Measurements from ENCODE around the gene IL2.

Gene IL2

DNA sequence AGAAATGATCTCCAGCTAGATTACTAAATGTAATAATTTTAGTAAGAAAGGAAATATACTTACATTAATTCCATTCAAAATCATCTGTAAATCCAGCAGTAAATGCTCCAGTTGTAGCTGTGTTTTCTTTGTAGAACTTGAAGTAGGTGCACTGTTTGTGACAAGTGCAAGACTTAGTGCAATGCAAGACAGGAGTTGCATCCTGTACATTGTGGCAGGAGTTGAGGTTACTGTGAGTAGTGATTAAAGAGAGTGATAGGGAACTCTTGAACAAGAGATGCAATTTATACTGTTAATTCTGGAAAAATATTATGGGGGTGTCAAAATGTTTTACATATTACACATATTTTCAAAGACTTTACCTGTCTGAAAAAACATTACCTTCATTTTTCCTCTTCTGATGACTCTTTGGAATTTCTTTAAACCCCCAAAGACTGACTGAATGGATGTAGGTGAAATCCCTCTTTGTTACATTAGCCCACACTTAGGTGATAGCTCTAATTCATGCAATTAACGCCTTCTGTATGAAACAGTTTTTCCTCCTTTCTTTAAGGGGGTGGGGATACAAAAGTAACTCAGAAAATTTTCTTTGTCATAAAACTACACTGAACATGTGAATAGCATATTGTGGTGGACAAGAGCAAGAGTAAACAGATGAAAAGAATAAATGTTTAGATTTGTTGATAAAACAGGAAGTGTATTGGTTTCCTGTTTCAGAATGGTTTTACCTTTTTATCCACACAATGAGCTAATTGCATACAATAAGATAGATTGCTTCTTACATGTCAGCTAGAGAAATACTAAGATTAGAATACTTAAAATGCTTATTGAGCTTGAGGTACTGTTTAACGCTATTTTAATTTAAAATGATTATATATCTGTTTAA lies at the start of gene IL2:
Gene IL2, minus strand, starts transcription at position 495 of the 886 bp plus-strand sequence. Its CDS starts 285 bp downstream, at position 210.
- DNase-seq = no peak

DNA sequence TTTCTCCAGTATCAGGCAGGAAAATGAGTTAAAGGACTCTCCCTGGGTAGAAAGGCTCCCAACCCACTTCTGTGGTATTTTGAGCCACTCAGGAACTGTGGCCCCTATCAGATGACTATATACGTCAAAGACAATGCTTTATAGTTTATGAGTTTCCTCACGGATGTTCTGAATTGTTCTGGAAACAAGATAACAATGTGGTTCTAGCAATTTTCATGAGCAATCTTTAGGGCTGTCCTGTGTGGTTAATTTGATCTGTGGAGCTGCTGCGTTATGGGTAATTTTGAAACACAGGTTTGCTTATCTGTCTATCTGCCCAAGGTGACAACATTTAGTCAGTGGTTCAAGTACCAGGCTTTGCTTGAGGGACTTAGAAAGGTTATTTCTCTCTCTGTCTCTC lies 46.7 kb upstream of the IL2 start:
- DNase-seq = no peak

DNA sequence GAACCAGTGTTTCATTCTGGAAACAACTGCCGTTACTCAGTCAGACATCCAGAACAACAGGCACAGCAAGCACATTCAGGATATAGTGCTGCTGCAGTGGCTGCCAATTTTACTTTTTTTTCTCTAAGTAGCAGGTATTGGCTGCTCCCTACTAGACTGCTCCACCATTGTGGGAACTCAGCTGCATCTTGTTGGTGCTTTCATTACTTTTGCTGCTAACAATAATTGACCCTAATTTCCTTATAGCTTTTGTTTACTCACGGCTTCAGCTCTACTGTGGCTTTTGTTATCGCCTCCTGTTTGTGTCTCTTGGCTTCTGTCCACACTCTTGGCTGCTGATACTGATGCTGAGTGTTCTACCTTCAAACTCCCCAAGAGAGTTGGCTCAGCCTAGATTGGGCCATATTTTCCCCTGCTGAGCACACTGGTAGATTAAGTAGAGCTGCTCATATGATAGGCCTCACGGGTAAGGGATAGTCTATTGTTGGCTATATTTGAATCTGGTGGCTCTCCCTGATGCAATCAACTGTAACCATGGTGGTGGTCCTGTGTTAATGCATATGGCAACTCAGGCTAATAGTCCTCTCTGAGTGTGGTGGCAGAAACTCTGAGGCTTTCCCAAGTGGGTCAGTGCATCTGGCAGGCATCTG lies 44.5 kb upstream of the IL2 start:
- no peak for DNase-seq

DNA sequence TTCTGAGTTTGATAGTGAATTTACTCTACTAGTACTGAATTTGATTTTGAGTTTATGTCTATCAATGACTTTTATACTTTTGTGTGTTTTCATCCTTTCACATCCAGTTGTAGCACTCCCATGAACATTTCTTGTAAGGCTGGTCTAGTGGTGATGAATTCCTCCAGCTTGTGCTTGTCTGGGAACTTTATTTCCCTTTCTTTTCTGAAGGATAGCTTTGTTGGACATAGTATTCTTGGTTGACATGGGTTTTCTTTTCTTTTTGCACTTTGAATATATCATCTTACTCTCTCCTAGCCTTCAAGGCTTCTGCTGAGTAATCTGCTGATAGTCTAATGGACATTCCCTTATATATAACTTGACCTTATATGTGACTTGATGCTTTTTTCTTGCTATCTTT lies 32.5 kb upstream of the IL2 start:
- no peak for DNase-seq

DNA sequence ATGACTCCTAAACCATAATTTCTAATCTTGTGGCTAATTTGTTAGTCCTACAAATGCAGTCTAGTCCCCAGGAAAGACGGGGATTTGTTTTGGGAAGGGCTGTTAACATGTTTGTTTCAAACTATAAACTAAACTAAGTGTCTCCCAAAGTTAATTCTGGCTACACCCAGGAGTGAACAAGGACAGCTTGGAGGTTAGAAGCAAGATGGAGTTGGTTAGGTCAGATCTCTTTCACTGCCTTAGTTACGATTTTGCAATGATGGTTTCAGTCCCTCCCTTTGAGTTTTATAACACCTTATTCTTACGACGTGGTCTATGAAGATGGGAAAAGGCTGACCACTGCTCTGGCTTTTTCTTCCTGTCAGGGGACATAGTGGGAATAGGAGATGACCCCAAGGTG lies 27.0 kb upstream of the IL2 start:
- DNase-seq = no peak

DNA sequence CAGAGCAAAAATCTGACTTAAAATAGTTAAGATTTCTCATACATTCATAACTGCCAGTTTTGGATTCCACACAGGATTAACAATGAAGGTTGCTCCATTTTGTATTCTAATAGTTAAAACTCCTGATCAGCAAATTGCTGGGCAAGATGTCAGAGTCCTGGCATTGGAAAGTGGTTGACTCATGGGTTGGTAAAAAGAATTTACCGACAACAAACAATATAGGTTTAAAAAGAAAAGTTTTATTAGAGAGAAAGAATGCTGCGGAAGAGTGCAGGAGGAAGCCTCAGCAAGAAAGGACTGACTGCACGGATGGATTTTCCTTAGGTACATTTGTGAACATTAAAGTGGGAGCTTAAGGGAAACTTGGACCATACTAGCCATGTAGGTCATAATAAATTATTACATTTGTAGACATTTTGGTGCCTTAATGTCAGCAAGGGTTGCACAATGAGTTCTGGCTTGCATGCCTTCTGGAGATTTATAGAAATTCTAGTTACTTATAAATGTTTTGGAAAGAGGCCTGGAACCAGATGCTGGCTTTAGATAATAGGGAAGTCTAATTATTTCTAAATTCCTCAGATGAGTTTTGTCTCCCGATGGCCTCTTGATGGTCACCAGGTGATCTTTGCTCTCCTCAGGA lies 25.4 kb upstream of the IL2 start:
- DNase-seq = no peak

DNA sequence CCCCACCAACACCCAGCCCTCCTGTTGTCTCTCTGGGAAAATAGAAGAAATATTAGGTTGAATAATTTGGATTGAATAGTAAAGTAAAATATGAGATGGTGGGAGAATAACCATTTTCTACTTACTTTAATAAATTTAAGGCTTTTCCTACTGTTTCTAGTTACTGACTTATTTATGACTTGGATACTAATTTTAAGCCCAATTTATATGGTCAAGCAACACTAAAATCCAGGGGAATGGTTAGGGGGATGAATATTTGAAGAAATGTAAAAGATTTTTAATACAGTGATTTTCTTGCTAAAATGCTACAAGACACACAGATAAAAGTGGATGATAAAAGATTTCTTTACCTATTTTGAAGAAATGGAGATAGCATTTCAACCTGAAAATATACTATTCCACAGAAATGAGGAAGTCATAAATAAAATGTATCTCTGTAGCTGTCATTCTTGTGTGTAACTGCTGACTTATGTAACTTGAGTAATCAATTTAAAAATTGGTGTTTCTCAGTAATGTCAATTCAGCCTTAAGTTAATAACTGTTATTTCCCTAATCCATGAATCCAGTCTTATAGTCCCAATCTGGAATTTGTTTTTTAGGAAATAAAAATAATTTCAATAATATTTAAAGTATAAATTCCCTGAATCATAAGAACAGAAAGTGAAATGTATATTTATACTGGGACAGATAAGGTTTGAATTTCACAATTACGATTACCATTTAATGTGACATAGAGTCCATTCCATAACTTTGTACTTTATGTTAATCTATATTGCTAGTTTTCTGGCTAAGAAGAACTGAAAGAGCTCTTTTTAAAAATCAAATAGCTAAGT lies 24.3 kb upstream of the IL2 start:
- no peak for DNase-seq

DNA sequence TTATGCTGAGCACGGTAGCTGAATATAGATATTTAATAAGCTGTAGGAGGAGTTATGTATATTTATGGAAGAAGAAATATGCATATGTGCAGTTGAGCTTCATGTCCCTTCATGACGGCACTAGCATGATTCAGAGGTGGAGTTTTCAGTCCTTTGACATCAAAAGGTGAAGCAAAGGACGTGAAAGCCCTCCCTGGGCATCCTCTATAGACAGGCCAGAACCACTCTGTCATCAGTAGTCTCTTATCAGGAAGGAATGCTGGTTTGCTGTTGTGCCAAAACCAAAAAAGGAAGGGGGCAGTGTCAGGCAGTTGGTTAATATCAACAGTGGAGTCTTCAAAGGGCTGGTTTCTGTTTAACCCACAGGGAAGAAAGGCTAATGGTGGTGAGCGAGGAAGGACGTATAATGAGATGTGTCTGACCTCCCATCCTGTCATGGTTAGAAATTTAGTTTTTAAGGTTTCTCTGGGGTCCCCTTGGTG lies 23.5 kb upstream of the IL2 start:
- no peak for DNase-seq

DNA sequence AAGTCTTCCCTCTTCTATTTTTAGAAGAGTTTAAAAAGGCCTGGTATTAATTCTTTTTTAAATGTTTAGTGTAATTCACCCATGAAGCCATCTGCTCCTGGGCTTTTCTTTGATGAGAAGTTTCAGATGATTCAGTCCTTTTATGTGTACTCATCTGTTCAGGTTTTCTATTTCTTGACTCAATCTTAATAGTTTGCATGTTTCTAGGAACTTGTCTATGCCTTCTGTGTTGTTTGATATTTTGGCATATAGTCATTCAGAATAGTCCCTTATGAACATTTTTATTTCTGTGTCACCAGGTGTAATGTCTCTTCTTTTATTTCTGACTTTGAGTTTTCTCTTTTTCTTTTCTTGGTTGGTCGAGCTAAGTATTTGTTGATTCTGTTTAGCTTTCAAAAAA lies 20.2 kb upstream of the IL2 start:
- DNase-seq = no peak

DNA sequence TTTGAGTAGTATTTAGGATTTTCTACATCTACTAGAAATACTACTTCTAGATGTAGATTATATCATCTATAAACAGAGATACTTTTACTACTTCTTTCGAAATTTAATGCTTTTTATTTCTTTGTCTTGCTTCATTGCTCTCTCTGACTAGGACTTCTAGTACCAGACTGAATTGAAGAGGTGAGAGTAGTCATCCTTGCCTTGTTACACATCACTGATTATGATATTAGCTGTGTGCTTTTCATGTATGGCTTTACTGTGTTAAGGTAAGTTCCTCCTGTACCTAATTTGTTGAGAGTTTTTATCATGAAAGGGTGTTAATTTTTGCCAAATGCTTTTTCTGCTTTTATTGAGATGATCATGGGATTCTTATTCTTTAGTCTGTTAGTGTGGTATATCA lies 19.6 kb upstream of the IL2 start:
- DNase-seq = no peak

DNA sequence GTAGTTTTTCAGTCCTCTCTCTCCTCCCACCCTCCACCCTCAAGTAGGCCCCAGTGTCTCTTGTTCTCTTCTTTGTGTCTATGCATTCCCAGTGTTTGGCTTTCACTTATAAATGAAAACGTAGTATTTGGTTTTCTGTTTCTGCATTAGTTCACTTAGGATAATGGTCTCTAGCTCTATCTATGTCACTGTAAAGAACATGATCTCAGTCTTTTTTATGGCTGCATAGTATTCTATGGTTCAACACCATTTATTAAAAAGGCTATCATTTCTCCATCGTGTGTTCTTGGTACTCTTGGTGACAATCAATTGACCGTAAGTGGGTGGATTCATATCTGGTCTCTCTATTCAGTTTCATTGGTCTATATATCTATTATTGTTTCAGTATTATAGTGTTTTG lies 18.7 kb upstream of the IL2 start:
- DNase-seq = no peak

DNA sequence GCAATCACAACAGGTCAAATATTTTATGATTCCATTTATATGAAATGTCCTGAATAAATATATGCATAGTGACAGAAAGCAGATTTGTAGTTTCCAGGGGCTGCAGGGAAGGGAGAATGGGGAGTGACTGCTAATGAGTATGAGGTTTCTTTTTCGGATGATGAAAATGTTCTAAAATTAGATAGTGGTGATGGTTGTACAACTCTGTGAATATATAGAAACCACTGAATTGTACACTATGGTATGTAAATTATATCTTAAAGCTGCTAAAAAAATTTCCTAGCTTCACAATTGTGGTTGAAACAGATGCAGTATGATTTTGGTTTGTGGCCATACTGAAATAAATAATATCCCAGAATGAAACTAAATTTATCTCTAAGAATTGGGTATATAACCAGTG lies 12.9 kb upstream of the IL2 start:
- no peak for DNase-seq

DNA sequence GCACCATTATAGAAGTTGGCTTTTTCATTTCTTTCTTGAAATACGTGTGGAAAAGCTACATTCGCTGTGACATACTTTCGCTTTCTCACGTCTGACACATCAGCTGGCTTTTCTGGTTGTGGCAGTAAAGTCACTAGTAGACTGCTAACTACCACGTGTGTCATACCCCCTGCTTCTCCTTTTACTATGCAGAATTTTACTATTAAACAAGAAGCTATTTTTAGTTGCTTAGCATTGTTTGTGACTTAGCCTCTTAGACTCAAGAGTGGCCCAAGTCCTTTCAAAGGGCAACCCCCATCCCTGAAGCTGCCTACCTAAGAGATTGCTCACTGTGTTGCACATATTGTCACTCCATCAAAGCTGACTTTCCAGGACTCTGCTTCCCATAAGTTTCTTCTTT lies 2.1 kb upstream of the IL2 start:
- DNase-seq = no peak

DNA sequence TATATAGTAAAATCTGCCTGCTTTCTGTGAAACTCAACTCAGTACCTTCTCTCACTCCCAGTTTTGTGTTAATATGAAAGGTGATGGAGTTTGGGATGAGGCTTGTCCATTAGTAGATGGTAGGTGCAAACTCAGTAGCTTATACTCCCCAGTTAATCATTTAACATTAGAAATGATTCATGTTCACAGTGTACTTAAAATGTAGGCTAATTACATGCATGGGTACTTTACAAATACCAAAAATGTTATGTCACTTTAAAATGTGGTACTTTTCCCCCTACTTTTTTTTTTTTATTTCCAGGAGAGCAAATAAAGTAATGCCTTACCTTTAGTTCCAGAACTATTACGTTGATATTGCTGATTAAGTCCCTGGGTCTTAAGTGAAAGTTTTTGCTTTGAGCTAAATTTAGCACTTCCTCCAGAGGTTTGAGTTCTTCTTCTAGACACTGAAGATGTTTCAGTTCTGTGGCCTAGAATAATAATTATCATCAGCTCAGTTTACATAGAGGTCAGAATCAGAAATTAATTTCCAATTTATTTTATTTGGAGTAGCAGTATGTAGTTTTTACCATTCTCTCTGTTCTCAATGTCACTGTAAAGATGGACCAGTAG lies 3.0 kb downstream of the IL2 start:
- DNase-seq = no peak

DNA sequence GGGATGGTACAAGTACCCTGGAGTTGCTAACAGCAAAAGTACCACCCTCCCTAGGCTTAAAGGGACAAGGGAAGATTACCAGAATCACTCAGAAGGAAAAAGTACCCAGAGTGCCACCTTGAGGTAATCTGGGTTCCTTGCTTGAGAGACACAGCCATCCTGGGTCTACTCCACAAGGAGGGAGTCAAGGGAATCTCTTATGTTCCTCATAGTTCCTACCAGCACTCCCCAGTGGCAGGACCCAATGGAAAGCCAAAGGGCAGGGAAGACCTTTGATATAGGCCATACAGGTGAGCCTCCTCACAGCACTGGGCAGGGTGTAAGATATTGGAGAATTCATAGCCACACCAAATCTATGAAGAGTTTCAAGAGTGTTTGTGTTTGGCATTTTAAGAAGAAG lies 5.7 kb downstream of the IL2 start:
- DNase-seq = no peak

DNA sequence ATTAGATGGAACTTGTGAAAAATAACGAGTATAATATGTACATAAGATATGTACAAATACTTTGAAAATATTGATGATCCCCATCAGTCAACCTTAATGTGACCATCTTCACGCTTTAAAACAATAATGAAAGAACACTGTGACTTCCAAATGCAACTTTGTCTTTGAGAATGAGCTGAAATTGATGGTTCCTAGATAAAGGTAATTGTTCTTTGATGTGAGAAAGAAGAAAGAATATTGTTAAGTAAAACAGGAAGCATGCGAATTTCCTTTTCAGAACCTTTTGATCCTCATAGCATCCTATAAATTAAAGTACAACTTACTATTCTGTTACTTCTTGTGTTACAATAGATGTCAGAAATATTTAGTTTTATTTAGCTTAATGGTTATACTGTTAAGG lies 22.2 kb downstream of the IL2 start:
- no peak for DNase-seq

DNA sequence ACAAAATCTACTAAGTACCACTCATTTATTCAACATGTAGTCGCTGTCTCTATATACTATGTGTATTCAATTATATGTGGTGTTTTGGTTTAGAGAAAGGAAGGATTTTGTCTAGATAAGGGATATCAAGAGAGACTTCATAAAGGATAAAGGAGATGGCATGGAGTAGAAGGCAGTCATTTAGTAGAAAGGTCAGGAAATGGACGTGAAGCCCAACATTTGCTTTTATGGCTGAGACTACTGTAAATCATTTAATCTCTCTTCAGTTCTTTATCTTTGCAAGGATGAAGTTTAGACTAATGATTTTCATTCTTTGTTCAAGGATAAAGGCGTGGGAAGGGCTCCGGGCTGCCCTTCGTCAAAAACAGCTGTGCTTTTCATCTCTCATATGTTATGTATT lies 25.2 kb downstream of the IL2 start:
- no peak for DNase-seq

DNA sequence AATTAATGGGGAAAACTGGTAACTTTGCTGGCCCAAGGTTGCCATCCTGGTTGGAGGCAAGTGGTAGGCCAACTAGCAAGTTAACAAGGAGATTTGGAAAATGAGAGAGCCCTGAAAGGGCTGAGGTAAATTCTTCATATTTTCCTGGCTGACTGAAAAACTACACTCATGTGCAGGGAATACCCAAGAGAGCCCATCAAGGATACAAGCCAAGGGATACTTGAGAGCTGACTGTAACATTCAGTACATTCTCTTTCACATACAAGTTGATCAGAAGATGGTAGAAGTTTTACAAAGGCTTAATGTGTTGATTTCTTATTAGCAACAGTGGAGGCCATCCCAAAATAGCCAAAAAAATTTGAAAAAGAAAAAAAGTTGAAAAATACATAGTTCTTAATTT lies 33.3 kb downstream of the IL2 start:
- DNase-seq = no peak

DNA sequence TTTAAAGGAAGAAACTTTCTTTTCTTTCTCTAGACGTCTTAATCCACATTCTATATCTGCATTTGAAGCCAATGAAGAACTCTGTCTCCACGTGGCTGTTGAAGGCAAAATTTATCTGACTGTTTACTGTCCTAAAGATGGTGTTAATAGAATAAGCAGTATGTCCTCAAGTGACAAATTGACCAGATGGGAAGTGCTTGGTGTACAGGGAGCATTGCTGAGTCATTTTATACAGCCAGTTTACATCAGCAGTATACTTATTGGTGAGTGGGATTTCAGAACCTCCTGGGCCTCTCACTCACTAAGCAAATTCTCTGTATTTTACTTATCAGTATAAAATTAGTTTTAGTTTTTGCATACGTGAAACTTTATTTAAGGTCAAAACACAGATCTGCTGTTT lies 44.0 kb downstream of the IL2 start:
- DNase-seq = no peak

DNA sequence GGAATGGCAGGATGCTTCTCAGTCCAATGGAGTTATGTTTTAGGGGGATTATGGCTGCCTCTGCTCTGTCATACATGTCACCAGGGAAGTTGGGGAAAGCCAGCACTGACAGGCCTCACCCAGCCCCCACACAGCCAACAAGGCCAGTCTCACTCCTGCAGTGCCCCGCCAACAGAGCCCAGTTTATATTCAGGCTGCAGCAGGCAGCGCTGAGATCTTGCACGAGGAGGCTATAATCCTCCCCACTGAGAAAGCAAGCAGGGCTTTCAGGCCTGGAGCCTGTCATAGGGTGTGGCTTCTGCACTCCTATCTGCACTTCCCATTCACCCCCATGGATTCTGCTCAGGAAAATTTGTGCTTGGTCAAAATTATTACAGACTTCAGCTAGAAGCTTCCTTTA lies 52.7 kb downstream of the IL2 start:
- no peak for DNase-seq

Measured in activated CD4-positive, alpha-beta T cell treated with anti-CD3 and anti-CD28 coated beads for 1 hour (primary cell).